Lung (tissue), 12 donors: ENCODE data around the gene PPARGC1A. TPM values are rescaled to one million over a fixed set of nuclear protein-coding genes. Genes with fewer than 3 reads are reported as not detected.

Experiments
- ATAC-seq: fragments of 200-7000 bp; cut with Tn5 transposase; one replicate; pipeline ENCODE4 v1.9.1; 2020; ENCODE audit warnings: moderate number of reproducible peaks; ENCODE audit not compliant: insufficient read depth, low FRiP score
- DNase-seq, 3 donors: peaks; one replicate each; pipeline ENCODE4 v3.0.0-alpha.2; 2013 to 2017
- H3K27ac ChIP-seq, 2 donors: one replicate each; pipeline ENCODE4 v1.5.1; 2013; ENCODE audit warnings: mild to moderate bottlenecking in 2 of 2, moderate library complexity in 2 of 2, control low read depth in 1 of 2, inconsistent platforms in 1 of 2, low read depth in 1 of 2, low read length in 1 of 2
- H3K27me3 ChIP-seq, 3 donors: one replicate each; pipeline ENCODE4 v1.5.1; 2013; ENCODE audit warnings: low read length in 2 of 3; ENCODE audit not compliant: control insufficient read depth in 3 of 3, insufficient read depth in 3 of 3
- H3K36me3 ChIP-seq, 4 donors: one replicate each; pipeline ENCODE4 v1.5.1; 2013; ENCODE audit warnings: low read length in 4 of 4, mild to moderate bottlenecking in 1 of 4, moderate library complexity in 1 of 4; ENCODE audit not compliant: control insufficient read depth in 4 of 4, insufficient read depth in 4 of 4
- H3K4me1 ChIP-seq, 5 donors: one replicate each; pipeline ENCODE4 v1.5.1; 2013; ENCODE audit warnings: low read length in 5 of 5, mild to moderate bottlenecking in 2 of 5, moderate library complexity in 1 of 5; ENCODE audit not compliant: control insufficient read depth in 5 of 5, insufficient read depth in 5 of 5
- H3K4me3 ChIP-seq: one replicate; pipeline ENCODE4 v1.5.1; 2013; ENCODE audit warnings: mild to moderate bottlenecking, control low read depth, moderate library complexity
- H3K9ac ChIP-seq, 2 donors: one replicate each; pipeline ENCODE4 v1.5.1; 2013; ENCODE audit warnings: low read length in 2 of 2, control low read depth in 1 of 2; ENCODE audit not compliant: insufficient read depth in 1 of 2
- H3K9me3 ChIP-seq, 4 donors: one replicate each; pipeline ENCODE4 v1.5.1; 2013; ENCODE audit warnings: low read length in 3 of 4, mild to moderate bottlenecking in 1 of 4, moderate library complexity in 1 of 4; ENCODE audit not compliant: control insufficient read depth in 4 of 4, insufficient read depth in 3 of 4
- CTCF ChIP-seq: IDR thresholded peaks from 2 replicates; pipeline ENCODE4 v1.5.1; 2012; ENCODE audit warnings: mild to moderate bottlenecking; ENCODE audit errors: control extremely low read depth, extremely low read depth
- WGBS, 2 donors: extraction: QIAGEN DNeasy Blood & Tissue Kit; methylation state at CpG; one replicate each; pipeline ENCODE4 v1.1.7; 2013; 5-methylcytosine and 5-hydroxymethylcytosine counted together
- polyA plus RNA-seq, 2 donors: library from polyadenylated mRNA; stranded (reverse); fragments of 200-250 nt; gene quantifications; one replicate each; pipeline ENCODE4 v1.2.1, GENCODE V29; 2013
- total RNA-seq, 2 donors: library from RNA; depleted of rRNA in 1 of 2; stranded (reverse); fragments of >200 nt in 1 of 2; gene quantifications; one replicate each; pipeline ENCODE4 v1.2.1, GENCODE V29; 2014 to 2021
- donor health status: control.
- donor health status: control.
- donor health status: Bipolar disorder and iron deficiency.
- donor health status: healthy.
- donor health status: DM: yes; HTN: yes; CAD: no.

The PPARGC1A gene
- total and polyA plus RNA-seq, 4 donors = 1.1 to 17.9 (median 5.1) TPM

GRCh38 chr4:23855912-23856605, 33.8 kb downstream of the PPARGC1A start:
- peak; percentile 20 to 82 (median 82) for DNase-seq
- Histone ChIP-seq H3K4me3 (no peak overlapping the region), H3K4me1 (peaks cover 0 to 42% (median 14%) of the 10 kb centered on the region in 5 donors), H3K9ac (no peak overlapping the region), H3K9me3 (no peaks in the 10 kb centered on the region), H3K27ac (peak overlapping the region in 1 of 2 donors; percentile 13), H3K27me3 (no peaks in the 10 kb centered on the region), H3K36me3 (no peaks in the 10 kb centered on the region)
- ATAC-seq = no peak
- WGBS, 2 donors = 61 to 76% methylated on average over 5 of the region's 5 CpGs
- no peak for TF ChIP-seq CTCF

GRCh38 chr4:23853986-23854660, 35.7 kb downstream of the PPARGC1A start:
- DNase-seq (peak in 2 of 3 donors; percentile 50 to 60), ATAC-seq (no peak)
- H3K4me3 ChIP-seq = no peak overlapping the region
- no peak overlapping the region for H3K9ac ChIP-seq
- H3K27ac ChIP-seq = peak overlapping the region in 1 of 2 donors; percentile 79
- no peaks in the 10 kb centered on the region for H3K9me3 ChIP-seq
- H3K27me3 ChIP-seq = no peaks in the 10 kb centered on the region
- WGBS, 2 donors = 77 to 84% methylated on average over 4 of the region's 4 CpGs
- peaks cover 0 to 42% (median 14%) of the 10 kb centered on the region in 5 donors for H3K4me1 ChIP-seq
- no peaks in the 10 kb centered on the region for H3K36me3 ChIP-seq
- TF ChIP-seq CTCF = no peak

GRCh38 chr4:23851464-23851863, 38.4 kb downstream of the PPARGC1A start:
- no peaks in the 10 kb centered on the region for H3K9me3 ChIP-seq
- H3K27me3 ChIP-seq = no peaks in the 10 kb centered on the region
- no peak for DNase-seq
- no peak overlapping the region for H3K4me3 ChIP-seq
- ATAC-seq = no peak
- no peaks in the 10 kb centered on the region for H3K36me3 ChIP-seq
- no peak for TF ChIP-seq CTCF
- 92 to 94% methylated on average over 2 of the region's 2 CpGs for WGBS, 2 donors
- no peak overlapping the region for H3K9ac ChIP-seq
- H3K27ac ChIP-seq = no peak overlapping the region
- H3K4me1 ChIP-seq = peaks cover 0 to 29% (median 13%) of the 10 kb centered on the region in 5 donors
